Mesenteric fat pad (tissue), 1 donor: ENCODE results near the gene DDX43. TPM values are rescaled to one million over a fixed set of nuclear protein-coding genes. Genes with fewer than 3 reads are reported as not detected.

Source experiments
- total RNA-seq: library from RNA; stranded (reverse); fragmentation: NEBNext Ultra II Directional; extraction: Animal tissue kit (Norgen Biotek cat#: 25700); gene quantifications from one replicate; pipeline ENCODE4 v1.2.1, GENCODE V29; 2021
- donor health status: DM: yes; HTN: yes; CAD: no.

DDX43 gene
- total RNA-seq, 1 donor from 2014 or later, result 0.32 TPM

Other genes starting within 250 kb of the DDX43 start
- gene KHDC1L, start 169.3 kb upstream of the DDX43 start, total RNA-seq, result not detected
- 0.35 TPM for gene KHDC1, start 131.6 kb upstream of the DDX43 start, total RNA-seq
- not detected for gene DPPA5, start 40.6 kb upstream of the DDX43 start, total RNA-seq
- gene KHDC3L, start 32.2 kb upstream of the DDX43 start, total RNA-seq, result not detected
- not detected for gene OOEP, start 24.9 kb upstream of the DDX43 start, total RNA-seq
- gene CGAS, start 57.5 kb downstream of the DDX43 start, total RNA-seq, result 6.0 TPM
- 20.3 TPM for gene MTO1, start 66.9 kb downstream of the DDX43 start, total RNA-seq
- 8,244 TPM for gene EEF1A1, start 126.2 kb downstream of the DDX43 start, total RNA-seq